CD4-positive, CD25-positive, alpha-beta regulatory T cell (primary cell): Measurements from ENCODE around the gene MPPED2. TPM values are rescaled to one million over a fixed set of nuclear protein-coding genes. Genes with fewer than 3 reads are reported as not detected.

Experiments used
- ATAC-seq, 2 donors: fragments of 150-1000 bp; cut with Tn5 transposase; one replicate each; pipeline ENCODE4 v1.10.0; 2021; ENCODE audit warnings: low read depth in 2 of 2, moderate number of reproducible peaks in 2 of 2, moderate library complexity in 1 of 2
- DNase-seq, 3 donors: peaks; one replicate each; pipeline versions ENCODE4 v3.0.0 to v3.0.0-alpha.2; 2012 to 2022; ENCODE audit warnings: mixed read lengths in 1 of 3
- H3K27ac ChIP-seq: one replicate; pipeline ENCODE4 v1.7.0; 2013; ENCODE audit warnings: mild to moderate bottlenecking, low read length; ENCODE audit not compliant: insufficient read depth, poor library complexity, severe bottlenecking
- H3K27me3 ChIP-seq: one replicate; pipeline ENCODE4 v1.7.0; 2013; ENCODE audit warnings: low read length; ENCODE audit not compliant: control insufficient read depth, insufficient read depth
- H3K36me3 ChIP-seq: one replicate; pipeline ENCODE4 v1.7.0; 2013; ENCODE audit warnings: mild to moderate bottlenecking, low read length, moderate library complexity; ENCODE audit not compliant: control insufficient read depth, insufficient read depth
- H3K4me1 ChIP-seq: 2 replicates; pipeline ENCODE4 v1.7.0; 2013; ENCODE audit warnings: mild to moderate bottlenecking, low read length; ENCODE audit not compliant: insufficient read depth, control insufficient read depth, poor library complexity, severe bottlenecking
- H3K4me3 ChIP-seq: one replicate; pipeline ENCODE4 v1.7.0; 2013; ENCODE audit warnings: low read depth, mild to moderate bottlenecking, low read length, moderate library complexity
- H3K9me3 ChIP-seq, 2 experiments: 1 replicate in 1 of 2; 2 replicates in 1 of 2; pipeline ENCODE4 v1.7.0; 2013; ENCODE audit warnings: low read length in 2 of 2, mild to moderate bottlenecking in 1 of 2, moderate library complexity in 1 of 2; ENCODE audit not compliant: control insufficient read depth in 2 of 2
- H3K27ac Mint-ChIP-seq, 3 donors: one replicate each; pipeline ENCODE4 v1.8.0; 2020 to 2022; ENCODE audit warnings: mild to moderate bottlenecking in 3 of 3, mixed read lengths in 3 of 3, moderate library complexity in 2 of 3
- H3K27me3 Mint-ChIP-seq: one replicate; pipeline ENCODE4 v1.8.0; 2022; ENCODE audit warnings: mild to moderate bottlenecking, mixed read lengths
- H3K36me3 Mint-ChIP-seq: one replicate; pipeline ENCODE4 v1.8.0; 2020; ENCODE audit warnings: mixed read lengths
- H3K4me1 Mint-ChIP-seq, 4 donors: one replicate each; pipeline ENCODE4 v1.8.0; 2020 to 2022; ENCODE audit warnings: mixed read lengths in 4 of 4, mild to moderate bottlenecking in 1 of 4
- H3K4me3 Mint-ChIP-seq, 4 donors: one replicate each; pipeline ENCODE4 v1.8.0; 2020 to 2022; ENCODE audit warnings: mild to moderate bottlenecking in 4 of 4, mixed read lengths in 4 of 4, moderate library complexity in 3 of 4
- H3K9me3 Mint-ChIP-seq, 7 donors: one replicate each; pipeline ENCODE4 v1.8.0; 2020 to 2022; ENCODE audit warnings: mixed read lengths in 7 of 7, mild to moderate bottlenecking in 3 of 7, moderate library complexity in 2 of 7
- polyA plus RNA-seq, 4 donors: library from polyadenylated mRNA; unstranded; fragments of 300-500 nt; fragmentation: Illumina TruSeq; gene quantifications; one replicate each; pipeline ENCODE4 v1.2.3, GENCODE V29; 2021
- total RNA-seq: library from RNA; stranded (reverse); gene quantifications from one replicate; pipeline ENCODE4 v1.2.3, GENCODE V29; 2022

The MPPED2 gene
- total and polyA plus RNA-seq, 5 donors from 2014 or later = 0.35 to 0.96 (median 0.47) TPM; not detected in 2

- ATAC-seq (no peak), DNase-seq (no peak)
- Histone ChIP-seq H3K27me3 (no peaks in the 10 kb centered on the region), H3K4me1 (no peaks in the 10 kb centered on the region), H3K36me3 (no peaks in the 10 kb centered on the region), H3K4me3 (no peak overlapping the region), H3K27ac (no peak overlapping the region), H3K9me3 (no peaks in the 10 kb centered on the region)
- Mint-ChIP-seq H3K27ac (no peak overlapping the region), H3K36me3 (no peaks in the 10 kb centered on the region), H3K9me3 (peaks cover 0 to 3% (median 0%) of the 10 kb centered on the region in 7 donors), H3K27me3 (peaks cover 4% of the 10 kb centered on the region), H3K4me3 (peak overlapping the region in 1 of 4 donors; percentile 43), H3K4me1 (no peaks in the 10 kb centered on the region)
These were observed 12.2 kb downstream of the MPPED2 start for GRCh38 chr11:30573951-30574350.

- Histone ChIP-seq H3K9me3 (no peaks in the 10 kb centered on the region), H3K4me1 (no peaks in the 10 kb centered on the region), H3K27me3 (no peaks in the 10 kb centered on the region), H3K36me3 (no peaks in the 10 kb centered on the region), H3K4me3 (no peak overlapping the region), H3K27ac (no peak overlapping the region)
- no peak overlapping the region for H3K27ac Mint-ChIP-seq
- DNase-seq (no peak), ATAC-seq (no peak)
- H3K4me3 Mint-ChIP-seq = no peak overlapping the region
- no peaks in the 10 kb centered on the region for H3K4me1 Mint-ChIP-seq
- peaks cover 0 to 1% (median 0%) of the 10 kb centered on the region in 7 donors for H3K9me3 Mint-ChIP-seq
- no peaks in the 10 kb centered on the region for H3K27me3 Mint-ChIP-seq
- H3K36me3 Mint-ChIP-seq = no peaks in the 10 kb centered on the region
These were observed 17.2 kb downstream of the MPPED2 start for GRCh38 chr11:30568931-30569330.

GRCh38 chr11:30567644-30568043 lies 18.5 kb downstream of the MPPED2 start:
- DNase-seq (no peak), ATAC-seq (no peak)
- Mint-ChIP-seq H3K4me1 (no peaks in the 10 kb centered on the region), H3K36me3 (no peaks in the 10 kb centered on the region), H3K27ac (no peak overlapping the region), H3K9me3 (no peaks in the 10 kb centered on the region), H3K27me3 (no peaks in the 10 kb centered on the region), H3K4me3 (no peak overlapping the region)
- Histone ChIP-seq H3K9me3 (no peaks in the 10 kb centered on the region), H3K27me3 (no peaks in the 10 kb centered on the region), H3K4me1 (no peaks in the 10 kb centered on the region), H3K36me3 (no peaks in the 10 kb centered on the region), H3K4me3 (no peak overlapping the region), H3K27ac (no peak overlapping the region)

GRCh38 chr11:30567120-30567519 lies 19.0 kb downstream of the MPPED2 start:
- ATAC-seq = no peak
- Histone ChIP-seq H3K4me1 (no peaks in the 10 kb centered on the region), H3K9me3 (no peaks in the 10 kb centered on the region), H3K27me3 (no peaks in the 10 kb centered on the region), H3K4me3 (no peak overlapping the region), H3K36me3 (no peaks in the 10 kb centered on the region), H3K27ac (no peak overlapping the region)
- DNase-seq = no peak
- no peaks in the 10 kb centered on the region for H3K4me1 Mint-ChIP-seq
- H3K9me3 Mint-ChIP-seq = no peaks in the 10 kb centered on the region
- no peak overlapping the region for H3K27ac Mint-ChIP-seq
- H3K36me3 Mint-ChIP-seq = no peaks in the 10 kb centered on the region
- no peak overlapping the region for H3K4me3 Mint-ChIP-seq
- no peaks in the 10 kb centered on the region for H3K27me3 Mint-ChIP-seq

- ATAC-seq = no peak
- Mint-ChIP-seq H3K4me3 (no peak overlapping the region), H3K27ac (no peak overlapping the region), H3K36me3 (no peaks in the 10 kb centered on the region), H3K9me3 (no peaks in the 10 kb centered on the region), H3K27me3 (no peaks in the 10 kb centered on the region), H3K4me1 (no peaks in the 10 kb centered on the region)
- Histone ChIP-seq H3K27ac (no peak overlapping the region), H3K36me3 (no peaks in the 10 kb centered on the region), H3K4me3 (no peak overlapping the region), H3K9me3 (no peaks in the 10 kb centered on the region), H3K4me1 (no peaks in the 10 kb centered on the region), H3K27me3 (no peaks in the 10 kb centered on the region)
- no peak for DNase-seq
These were observed 19.7 kb downstream of the MPPED2 start for GRCh38 chr11:30566482-30566881.

GRCh38 chr11:30565027-30565426 lies 21.1 kb downstream of the MPPED2 start:
- H3K27ac ChIP-seq = no peak overlapping the region
- H3K36me3 Mint-ChIP-seq = no peaks in the 10 kb centered on the region
- H3K4me3 ChIP-seq = no peak overlapping the region
- no peaks in the 10 kb centered on the region for H3K27me3 ChIP-seq
- ATAC-seq (no peak), DNase-seq (no peak)
- H3K36me3 ChIP-seq = no peaks in the 10 kb centered on the region
- no peaks in the 10 kb centered on the region for H3K9me3 ChIP-seq
- H3K9me3 Mint-ChIP-seq = no peaks in the 10 kb centered on the region
- H3K27ac Mint-ChIP-seq = no peak overlapping the region
- no peaks in the 10 kb centered on the region for H3K4me1 ChIP-seq
- no peaks in the 10 kb centered on the region for H3K4me1 Mint-ChIP-seq
- no peaks in the 10 kb centered on the region for H3K27me3 Mint-ChIP-seq
- no peak overlapping the region for H3K4me3 Mint-ChIP-seq

- Mint-ChIP-seq H3K4me1 (no peaks in the 10 kb centered on the region), H3K27ac (no peak overlapping the region), H3K9me3 (peaks cover 0 to 2% (median 0%) of the 10 kb centered on the region in 7 donors), H3K27me3 (no peaks in the 10 kb centered on the region), H3K36me3 (no peaks in the 10 kb centered on the region), H3K4me3 (no peak overlapping the region)
- no peaks in the 10 kb centered on the region for H3K9me3 ChIP-seq
- DNase-seq (no peak), ATAC-seq (no peak)
- no peaks in the 10 kb centered on the region for H3K27me3 ChIP-seq
- no peak overlapping the region for H3K4me3 ChIP-seq
- H3K27ac ChIP-seq = no peak overlapping the region
- no peaks in the 10 kb centered on the region for H3K36me3 ChIP-seq
- H3K4me1 ChIP-seq = no peaks in the 10 kb centered on the region
These were observed 24.3 kb downstream of the MPPED2 start for GRCh38 chr11:30561691-30562415.
